Stimulated activated CD8-positive, alpha-beta memory T cell treated with anti-CD3 and anti-CD28 coated beads, Interleukin-2, amount 100 ng/mL, for 48 hours (primary cell): ENCODE measurements around the gene C2CD4D.

Experiments
- DNase-seq, 2 donors: peaks; one replicate each; pipeline ENCODE4 v3.0.0-alpha.2; 2020; ENCODE audit warnings: low read depth in 2 of 2

C2CD4D gene

DNA sequence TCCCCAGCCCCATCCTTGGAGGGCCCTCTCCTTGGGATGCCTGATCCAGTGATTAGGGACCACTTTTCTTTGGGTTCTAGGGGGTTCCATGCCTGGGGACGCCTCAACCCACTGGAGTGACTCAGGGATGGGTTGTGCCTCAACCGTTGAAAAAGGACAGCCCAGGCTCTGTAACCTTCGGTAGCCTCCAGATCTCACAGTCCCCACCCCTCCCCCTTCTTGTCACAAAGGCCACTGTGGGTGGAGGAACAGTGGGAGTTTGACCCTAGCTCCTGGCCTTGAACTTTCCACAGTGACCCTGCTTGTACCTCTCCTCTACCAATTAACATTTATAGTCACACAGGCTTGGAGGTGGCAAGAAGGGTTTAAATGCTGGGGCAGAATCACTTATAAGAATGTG is 5.4 kb downstream of the C2CD4D start:
- no peak for DNase-seq

DNA sequence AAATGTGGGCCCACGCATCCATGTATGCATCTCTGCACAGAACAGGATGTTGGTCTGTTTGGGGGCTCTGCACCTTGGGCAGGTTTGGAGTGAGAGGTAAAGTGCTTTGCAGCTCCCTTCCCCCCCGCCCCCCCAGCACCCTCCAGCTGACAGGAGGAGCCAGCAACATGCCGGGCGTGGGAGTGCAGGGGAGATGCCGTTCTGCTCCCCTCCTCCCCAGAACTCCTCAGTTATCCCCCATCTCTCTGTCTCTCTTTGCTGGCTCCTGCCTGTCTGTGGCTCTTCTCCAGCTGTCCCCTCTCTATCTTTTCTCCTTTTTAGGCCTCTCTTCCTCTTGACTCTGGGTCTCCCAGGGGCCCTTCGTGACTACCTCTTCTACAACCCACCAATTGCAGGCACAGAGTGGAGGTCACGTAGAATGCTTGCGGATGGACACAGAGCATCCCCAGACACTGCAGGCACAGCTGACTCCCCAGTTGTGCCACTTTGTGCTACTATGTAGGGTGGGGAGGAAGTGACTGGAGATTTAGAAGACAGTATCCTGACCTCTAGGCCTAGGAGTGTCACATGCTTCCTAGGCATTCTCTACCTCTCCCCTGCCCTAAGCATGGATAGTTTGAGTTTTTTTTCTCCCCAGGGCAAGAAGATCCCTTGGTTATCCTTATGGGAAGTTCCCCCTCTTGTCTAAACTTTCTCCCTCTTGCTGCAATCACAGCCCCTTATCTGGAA is 6.3 kb downstream of the C2CD4D start:
- DNase-seq: no peak

DNA sequence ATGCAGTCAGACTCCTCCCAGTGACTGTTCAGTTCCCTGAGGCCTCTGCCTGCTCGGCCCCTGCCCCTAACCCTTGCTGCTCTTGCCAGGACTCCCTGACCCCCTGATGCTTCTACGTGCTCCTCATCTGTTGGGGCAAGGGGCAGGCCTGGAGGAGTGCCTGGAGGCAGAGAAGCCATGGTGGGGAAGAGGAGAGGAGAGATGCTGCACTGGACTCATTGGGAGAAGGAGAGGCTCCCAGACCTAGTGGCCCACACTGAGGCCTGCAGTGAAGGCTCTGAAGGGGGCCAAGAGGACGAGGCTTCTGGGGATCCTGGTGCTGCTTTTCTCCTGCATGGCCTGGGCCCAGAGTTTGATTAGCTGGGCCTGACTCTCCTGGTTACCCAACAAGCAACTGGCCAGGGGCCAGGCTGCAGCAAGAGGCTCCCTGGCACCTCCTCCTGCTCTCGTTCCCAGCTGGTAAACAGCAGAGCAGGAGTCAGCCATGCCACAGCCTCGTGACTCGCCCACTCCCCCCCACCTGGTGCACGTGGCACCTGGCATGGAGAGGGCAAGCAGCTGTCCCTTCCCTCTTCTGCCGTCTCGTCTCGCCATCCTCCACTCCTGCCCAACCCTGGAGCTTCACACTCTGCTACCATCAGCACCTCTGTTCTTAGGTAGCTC is 7.2 kb downstream of the C2CD4D start:
- no peak for DNase-seq

DNA sequence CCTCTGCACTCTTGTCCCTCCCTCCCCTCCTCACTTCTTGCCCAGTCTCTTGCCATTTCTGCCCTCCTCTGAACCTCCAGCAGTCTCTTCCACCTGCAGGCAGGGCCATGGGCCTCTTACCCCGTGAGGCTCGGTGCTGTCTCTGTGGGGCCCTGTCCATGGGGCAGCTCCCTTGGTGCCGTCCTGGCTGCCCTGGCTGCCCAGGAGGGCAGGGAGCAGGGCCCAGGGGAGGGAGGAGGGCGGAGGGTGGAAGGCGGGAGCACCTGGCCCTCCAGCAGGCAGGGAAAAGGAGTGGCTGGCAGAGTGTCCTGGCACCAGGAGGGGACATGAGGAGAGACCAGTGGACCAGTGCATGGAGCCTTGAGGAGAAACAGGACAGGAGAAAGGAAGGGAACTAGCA is 8.0 kb downstream of the C2CD4D start, which contains the start of gene RORC:
Gene RORC (minus strand): TSS at position 198 of the 400 bp plus-strand sequence. CDS start 38 bp downstream, at position 160.
- DNase-seq: no peak

DNA sequence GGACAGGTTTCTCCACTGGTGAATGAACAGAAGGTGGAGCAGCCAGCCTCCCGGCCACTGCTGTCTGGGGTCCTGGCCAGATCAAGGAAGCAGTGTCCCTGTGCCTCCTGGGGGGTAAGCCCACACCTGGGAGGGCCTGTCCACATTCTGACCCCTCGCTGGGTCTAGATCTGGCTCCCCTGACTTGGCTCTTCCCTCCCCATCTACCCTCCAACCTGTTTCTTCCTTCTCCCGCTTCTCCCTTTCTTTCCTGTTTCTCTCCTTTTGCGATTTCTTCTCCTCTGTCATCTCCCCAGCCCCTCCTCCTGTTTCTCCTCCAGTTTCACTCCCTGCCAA is 8.4 kb downstream of the C2CD4D start:
- DNase-seq: no peak

DNA sequence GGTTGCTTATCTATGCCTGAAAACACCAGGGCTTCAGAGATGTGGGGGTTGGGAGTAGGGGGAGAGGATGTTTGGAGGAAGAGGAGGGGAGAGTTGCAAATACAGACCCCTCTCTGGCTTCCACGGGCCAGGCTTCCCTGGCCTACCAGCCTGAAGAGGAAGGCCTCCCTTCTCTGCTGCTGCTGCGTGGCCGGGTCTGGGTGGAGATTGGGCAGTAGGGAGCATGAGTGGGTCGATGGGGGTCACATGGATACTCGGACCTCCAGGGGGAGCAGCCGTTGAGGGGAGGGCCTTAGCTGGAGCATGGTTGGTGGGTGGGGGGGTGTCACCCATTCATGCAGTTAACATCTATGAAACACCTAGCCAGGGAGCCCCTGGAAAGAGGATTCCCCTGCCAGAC is 9.6 kb downstream of the C2CD4D start:
- no peak for DNase-seq

DNA sequence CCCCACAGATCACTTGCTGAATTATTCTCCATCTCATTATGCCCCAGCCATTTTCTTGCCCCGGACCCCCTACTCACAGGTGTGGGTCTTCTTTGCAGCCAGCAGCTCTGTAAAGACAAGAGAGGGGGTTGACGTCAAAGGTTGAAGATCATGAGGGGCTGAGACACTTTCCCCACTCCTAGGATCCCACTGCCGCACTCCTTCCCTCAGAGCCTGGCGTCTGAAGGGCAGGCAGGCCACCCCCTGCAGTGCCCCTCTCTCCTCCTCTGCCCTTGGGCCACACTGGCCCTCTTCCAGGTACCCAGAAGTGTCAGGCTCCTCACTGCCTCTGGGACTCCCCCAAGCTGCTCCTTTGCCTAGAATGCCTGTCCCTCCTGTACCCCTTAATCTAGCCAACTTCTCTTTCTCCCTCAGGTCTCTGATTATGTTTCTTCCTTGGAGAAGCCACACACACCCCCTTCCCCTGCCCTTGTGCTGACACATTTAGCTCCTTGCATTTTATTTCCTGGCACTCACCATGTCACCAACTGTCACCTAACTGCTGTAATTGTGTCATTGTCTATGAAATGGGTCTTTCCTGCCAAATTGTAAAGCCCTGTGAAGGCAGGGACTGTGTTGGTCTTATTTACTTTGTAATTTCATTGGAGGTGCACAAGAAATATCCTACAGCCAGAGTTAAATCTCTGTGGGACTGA is 10.1 kb downstream of the C2CD4D start:
- no peak for DNase-seq

DNA sequence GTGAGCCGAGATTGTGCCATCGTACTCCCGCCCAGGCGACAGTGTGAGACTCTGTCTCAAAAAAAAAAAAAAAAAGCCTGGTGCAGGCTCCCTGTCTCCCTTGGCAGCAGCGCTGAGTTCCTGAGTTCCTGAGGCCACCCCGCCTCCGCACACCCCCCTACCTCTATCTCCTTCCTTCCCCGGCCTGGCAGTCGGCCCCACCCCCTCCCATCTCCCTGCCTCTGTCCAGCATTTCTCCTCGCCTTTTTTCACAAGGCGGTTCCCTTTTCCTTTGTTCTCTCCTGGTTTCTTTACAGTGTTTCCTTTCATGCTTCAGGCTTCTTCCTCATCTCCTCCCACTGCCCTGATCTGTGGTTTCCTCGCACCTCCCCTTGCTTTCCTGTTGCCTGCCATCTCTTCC is 10.7 kb downstream of the C2CD4D start:
- DNase-seq: no peak

DNA sequence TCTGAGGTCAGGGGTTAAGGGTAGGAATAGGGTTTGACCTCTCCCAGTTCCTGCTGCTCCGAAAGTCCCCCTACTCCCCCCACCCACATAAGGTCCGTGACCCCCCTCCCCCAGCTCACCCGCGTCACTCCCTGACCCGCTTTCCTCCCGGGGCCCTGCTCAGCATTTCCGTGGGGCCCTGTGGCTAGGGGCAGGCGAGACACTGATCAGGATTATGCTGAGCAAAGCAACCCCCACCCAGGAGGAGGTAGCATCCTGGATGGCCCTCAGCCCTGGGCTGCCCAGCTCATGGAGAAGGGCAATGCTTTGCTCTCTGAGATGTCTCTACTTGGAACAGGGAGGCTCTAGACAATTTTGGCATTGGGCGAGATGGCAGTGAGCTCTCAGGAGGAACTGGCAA is 11.8 kb downstream of the C2CD4D start:
- DNase-seq: no peak

DNA sequence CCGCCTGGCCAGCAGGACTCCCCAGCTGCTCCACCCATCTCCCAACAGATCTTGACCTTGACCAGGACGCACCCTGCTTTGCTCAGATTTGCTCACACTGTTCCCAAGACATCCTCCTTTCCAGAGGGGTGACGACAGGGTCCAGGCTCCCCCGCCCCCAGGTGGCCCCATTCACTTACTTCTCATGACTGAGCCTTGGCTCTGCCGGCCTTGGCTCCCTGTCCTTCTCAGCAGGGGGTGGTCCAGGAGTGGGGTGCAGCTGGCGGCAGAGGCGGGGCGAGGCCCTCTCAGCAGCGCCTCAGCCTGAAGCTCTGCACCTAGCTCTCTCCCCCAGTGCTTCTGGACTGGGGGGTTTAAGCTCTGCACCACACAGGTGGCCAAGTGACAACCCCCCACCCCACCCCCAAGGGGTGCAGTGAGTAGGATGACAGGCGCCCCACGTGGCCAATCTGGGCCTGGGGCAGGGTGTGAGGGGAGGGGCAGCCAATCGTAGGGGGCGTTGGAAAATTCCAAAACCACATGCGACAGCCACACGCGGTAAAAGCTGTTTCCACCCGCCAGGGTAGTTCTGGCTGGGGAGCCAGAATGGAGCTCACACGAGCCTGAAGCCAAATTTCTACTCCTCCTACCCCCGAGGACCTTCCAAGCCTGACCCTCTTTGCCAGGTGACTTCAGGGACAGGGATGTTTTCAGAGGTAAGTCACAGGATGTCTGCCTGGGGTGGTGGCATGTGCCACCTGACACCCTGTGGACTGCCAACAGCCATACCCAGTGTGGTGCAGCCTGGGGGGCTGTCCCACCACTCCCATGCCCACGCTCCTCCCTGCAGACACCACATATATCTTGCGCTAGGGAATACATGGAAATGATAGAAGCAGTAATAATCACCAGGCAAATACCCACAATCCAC is 13.6 kb downstream of the C2CD4D start:
- DNase-seq: no peak

DNA sequence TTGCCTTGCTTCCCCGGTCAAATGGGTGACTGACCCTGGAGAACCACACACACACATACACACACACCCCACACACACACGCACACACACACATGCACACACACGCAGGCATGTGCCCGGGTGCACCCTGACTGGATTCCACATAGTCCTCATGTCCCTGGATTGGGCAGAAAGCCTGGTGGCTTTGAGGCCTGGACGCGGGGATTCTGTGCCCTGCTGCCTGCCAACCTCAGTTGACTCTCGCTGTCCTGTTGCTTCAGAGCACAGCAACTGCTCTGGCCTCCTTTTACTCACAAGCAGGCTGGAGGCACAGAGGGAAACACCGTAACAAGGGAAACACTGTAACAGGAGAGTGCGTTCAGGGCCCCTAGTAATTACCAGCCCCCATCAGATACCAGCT is 14.4 kb downstream of the C2CD4D start:
- DNase-seq: no peak

DNA sequence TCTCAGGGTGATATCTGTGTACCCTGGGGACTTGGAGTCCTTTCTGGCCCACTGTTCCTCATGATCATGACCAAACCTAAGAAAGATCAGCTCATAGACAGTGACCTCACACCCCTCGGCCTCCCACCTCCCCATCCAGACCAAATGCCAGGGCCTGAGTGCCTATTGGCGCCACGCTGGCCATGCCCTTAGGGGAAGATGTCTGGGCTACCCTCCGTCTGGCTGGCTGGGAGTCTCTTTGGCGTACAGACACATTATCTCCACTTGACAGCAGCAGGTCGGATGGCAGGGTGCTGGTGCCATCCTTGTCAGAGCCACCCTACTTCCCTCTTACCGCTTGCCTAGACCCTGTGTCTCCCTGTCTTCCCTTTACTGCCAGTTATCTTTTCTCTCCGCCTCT is 16.4 kb downstream of the C2CD4D start:
- no peak for DNase-seq

DNA sequence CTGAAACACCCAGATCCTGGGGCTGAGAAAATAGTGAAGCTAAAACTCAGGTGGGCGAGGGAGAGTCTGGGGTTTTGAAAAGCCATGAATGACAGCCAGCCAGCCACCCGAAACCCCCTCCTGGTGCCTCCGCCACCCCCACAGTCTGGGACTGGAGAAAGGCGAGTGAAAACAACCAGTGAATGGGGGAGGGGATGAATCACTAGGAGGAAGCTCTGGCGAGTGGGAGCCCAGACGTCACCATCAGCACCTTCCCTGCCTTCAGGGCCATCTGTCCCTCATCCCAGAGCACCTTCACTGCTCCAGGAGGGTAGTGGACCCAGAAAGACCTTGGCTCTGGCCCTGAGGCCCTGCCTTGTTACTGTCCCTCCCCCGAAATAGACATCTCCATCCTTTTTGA is 17.2 kb downstream of the C2CD4D start:
- peak in 1 of 2 donors; percentile 61 for DNase-seq

DNA sequence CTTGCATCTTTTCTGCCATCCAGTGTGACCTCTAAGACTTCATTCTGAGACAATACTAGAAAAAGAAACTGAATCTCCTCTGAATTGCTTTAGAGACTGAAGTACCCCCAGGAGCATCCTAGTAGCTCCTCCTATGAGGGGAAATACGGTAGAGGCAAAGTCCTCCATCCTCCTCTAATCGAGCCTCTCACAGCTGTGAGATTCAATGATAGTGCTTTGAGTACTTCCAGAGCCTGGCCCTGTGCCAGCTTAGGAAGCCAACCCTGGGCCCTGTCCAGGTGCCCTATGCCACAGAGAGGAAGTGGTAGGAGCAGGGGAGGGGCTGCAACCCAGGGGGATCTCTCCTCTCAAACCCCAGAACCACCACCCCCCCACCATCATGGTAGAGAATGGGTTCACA is 18.7 kb downstream of the C2CD4D start:
- DNase-seq: no peak

DNA sequence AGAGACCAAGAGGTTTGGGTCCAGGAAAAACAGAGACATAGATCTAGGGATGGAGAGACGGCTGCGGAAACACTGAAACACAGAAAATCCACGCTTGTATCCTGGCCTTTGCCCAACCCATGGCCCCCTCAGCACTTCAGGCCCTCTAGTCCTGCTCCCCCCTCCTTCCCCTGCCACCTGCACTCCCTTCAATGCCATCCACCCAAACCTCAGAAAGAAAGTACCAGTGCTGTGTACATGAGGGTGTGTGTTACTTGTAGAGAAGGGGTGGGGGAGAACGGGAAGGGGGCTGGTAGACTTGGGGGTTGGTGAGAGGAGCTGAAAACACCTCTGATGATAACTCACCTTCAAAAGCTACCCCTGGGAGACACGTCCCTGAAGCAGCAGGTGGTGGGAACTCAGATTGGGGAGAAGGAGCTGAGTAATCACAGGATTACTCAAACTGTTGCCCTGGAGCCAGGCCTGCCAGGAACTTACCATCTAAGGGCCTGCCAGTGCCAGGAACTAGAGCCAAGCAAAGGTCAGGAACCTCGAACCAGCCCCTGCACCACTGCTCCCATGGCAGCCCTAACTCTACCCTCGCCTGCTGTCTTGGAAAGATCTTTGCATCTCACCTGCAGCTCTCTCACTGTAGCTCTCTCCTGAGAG is 19.5 kb downstream of the C2CD4D start:
- DNase-seq: no peak

DNA sequence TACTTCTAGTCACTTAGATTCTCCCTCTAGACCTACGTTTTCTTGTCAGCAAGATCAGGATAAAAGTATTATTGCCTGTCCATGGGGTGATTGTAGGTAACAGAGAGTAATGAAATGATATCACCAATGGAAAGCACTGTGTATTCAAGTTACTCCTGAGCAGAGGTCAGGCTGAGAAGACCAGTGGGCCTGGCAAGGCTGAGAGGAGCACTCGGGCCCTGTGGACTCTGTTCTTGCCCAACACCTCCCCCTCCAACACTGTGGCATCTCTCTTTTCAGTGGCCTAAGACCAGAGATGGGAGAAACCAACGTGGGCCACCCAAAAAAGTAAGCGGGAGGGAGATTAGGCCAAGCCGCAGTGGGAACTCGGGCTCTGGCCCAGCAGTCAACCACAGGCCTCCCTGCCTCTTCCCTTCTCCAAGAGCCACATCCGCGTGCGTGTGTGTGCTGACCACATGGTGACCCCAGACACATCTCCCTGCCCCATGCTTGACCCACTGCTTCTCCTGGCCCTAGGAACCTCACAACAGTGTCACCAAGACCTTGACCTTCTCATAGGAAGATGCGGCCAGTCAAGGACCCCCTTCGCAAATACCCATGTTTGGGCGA is 20.3 kb downstream of the C2CD4D start:
- no peak for DNase-seq

DNA sequence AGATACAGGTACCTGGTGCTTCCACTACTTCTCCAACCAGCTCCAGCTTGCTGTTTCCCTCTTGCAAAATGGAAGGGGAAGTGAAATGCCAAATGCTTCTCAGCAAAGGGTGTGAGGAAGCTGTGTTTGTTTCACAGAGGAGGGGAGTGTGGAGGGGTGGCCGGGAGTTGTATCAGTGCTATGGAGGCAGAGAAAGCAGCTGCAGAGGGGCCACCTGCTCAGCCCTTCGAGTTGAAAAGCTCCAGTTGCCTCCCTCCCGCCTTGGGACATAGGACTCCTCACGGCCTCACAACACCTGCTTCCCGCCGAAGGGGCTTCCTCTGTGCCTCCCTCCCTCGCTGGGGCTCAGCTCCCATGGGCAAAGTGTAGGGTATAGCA is 22.3 kb downstream of the C2CD4D start:
- DNase-seq: no peak

DNA sequence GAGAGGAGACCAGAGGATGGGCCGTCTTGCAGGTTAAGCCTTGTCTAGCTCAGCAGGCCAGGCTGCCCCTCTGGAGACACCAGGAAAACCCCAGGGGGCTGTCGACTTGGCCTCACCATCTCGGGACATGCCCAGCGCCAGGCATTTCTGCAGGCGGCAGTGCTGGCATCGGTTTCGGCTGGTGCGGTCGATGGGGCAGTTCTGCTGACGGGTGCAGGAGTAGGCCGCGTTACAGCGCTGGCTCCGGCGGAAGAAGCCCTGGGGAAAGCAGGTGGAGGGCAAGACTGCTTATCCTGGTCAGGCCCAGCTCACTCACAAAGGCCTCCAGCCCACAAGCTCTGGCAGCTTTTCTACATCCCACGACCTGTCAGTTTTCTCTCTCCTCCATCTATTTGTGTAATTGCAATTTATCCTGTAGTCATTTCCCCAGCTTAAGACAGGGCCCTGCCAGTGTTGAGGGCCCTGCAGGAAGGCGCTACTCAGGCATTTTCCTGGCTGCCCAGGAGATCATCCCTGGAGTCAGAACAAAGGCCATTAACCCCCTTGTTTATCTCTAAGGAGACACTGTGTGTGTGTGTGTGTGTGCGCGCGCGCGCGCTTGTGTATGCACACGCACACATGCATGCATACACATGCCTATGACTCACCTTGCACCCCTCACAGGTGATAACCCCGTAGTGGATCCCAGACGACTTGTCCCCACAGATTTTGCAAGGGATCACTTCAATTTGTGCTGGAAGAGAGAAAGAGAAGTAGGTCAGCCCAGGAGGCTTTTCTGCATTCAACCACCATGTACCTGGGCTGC is 22.9 kb downstream of the C2CD4D start:
- no peak for DNase-seq

DNA sequence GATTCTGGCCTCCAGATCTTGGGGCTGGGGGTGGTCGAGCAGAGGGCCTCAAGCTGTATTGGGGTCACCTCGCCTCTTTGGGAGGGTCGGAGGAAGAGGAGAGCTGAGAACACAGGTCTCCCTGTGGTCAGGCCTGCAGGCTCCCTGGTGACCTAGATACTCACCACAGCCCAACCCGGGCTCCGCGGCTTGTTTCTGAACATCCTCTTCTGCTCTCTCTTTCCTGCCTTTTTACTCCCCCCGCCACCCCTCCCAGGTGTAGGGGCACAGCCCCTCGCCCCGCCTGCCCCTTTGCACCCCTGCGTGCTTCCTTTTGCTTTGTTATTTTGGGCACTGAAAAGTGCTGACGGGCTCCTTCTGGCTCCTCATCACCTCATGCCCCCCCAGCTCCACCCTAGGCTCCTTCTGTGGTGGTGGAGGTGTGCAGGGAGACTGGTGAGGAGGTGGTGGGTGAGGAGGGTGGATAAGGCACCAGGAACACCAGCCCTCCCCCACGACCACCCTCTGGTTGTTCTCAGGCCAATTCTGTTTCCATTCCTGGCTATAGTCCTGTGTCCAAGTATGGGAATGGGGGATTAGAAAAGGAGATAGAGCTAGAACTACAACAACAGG is 23.8 kb downstream of the C2CD4D start:
- no peak for DNase-seq
